GM19463 (cell line): ENCODE data around the gene IFIT3.

Experiments
- ATAC-seq: cut with Tn5 transposase; IDR thresholded peaks from one replicate; pipeline ENCODE4 v1.9.1; 2021; ENCODE audit warnings: mild to moderate bottlenecking, moderate library complexity; ENCODE audit not compliant: unreplicated experiment

Gene IFIT3

DNA sequence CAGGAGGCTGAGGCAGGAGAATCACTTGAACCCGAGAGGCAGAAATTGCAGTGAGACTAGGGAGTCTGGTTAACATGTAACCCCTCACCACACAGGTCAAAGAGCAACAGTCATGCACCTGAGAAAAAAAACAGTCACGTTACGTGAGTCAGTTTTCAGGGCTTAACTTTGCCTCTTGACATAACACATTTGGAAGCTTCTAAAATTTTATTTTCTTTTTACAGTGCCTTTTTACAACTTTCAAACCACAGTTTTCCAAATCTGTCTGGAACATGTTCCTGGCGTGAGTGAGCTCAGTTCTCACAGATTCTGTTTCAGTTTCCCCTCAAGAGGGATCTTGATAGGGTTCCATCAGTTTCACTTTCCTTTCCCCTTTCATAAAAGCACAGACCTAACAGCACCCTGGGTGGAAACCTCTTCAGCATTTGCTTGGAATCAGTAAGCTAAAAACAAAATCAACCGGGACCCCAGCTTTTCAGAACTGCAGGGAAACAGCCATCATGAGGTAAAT, 4.4 kb downstream of the IFIT3 start:
- ATAC-seq = peak; percentile 35

DNA sequence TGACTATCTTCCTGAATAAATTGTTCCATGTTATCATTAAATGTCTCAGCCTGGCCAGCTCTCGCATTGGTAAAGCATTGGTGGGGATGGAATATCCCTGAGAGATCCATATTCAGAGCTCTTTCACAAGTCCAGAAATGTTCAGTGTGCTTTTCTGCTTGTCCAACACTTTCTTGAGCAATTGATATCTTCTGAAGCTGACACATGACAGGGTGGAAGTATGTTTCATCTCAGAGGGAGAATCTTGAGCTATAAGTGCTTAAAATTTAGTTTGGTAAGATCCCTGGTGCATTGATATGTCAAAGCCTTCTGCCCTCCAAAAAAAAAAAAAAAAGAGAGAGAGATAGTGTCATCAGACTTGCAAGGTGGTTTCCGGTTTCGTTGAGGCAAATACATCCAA, 7.4 kb downstream of the IFIT3 start:
- no peak for ATAC-seq

DNA sequence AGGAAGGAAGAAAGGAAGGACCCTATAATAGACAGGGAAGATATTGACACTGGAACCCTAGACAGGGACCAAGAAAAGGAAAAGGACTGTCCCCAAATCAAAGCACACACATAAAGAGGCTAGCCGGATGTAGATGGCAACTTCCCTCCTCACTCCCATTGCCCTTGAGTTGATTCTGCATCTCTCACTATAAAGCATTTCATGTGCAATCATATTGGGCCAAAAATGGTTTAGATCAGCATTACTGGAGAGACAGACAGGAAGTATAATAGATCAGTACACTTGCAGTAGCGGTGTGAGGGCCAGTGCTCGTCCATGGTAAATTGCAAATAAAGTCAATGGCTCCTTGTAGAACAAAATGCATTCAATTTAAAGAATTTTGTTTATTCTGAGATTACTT, 8.4 kb downstream of the IFIT3 start:
- no peak for ATAC-seq

DNA sequence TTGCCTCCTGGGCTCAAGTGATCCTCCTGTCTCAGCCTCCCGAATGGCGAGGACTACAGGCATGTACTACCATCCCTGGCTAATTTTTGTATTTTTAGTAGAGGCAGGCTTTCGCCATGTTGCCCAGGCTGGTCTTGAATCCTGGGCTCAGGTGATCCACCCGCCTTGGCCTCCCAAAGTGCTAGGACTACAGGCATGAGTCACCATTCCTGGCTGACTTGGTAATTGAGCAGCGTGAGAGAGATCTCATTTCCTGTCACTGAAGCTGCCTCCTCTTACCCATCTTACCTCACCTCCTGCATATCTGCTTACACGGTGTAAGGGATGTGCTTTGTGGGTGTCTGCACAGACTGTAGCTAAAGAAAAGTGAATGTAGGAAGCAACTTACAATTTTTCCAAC, 9.7 kb downstream of the IFIT3 start:
- no peak for ATAC-seq

DNA sequence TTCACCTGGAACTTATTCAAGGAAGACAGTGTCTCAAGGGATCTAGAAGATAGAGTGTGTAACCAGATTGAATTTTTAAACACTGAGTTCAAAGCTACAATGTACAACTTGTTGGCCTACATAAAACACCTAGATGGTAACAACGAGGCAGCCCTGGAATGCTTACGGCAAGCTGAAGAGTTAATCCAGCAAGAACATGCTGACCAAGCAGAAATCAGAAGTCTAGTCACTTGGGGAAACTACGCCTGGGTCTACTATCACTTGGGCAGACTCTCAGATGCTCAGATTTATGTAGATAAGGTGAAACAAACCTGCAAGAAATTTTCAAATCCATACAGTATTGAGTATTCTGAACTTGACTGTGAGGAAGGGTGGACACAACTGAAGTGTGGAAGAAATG, 10.9 kb downstream of the IFIT3 start:
- no peak for ATAC-seq

DNA sequence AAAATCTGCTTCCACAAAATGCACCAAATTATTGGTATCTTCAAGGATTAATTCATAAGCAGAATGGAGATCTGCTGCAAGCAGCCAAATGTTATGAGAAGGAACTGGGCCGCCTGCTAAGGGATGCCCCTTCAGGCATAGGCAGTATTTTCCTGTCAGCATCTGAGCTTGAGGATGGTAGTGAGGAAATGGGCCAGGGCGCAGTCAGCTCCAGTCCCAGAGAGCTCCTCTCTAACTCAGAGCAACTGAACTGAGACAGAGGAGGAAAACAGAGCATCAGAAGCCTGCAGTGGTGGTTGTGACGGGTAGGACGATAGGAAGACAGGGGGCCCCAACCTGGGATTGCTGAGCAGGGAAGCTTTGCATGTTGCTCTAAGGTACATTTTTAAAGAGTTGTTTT, 12.1 kb downstream of the IFIT3 start:
- ATAC-seq = no peak

DNA sequence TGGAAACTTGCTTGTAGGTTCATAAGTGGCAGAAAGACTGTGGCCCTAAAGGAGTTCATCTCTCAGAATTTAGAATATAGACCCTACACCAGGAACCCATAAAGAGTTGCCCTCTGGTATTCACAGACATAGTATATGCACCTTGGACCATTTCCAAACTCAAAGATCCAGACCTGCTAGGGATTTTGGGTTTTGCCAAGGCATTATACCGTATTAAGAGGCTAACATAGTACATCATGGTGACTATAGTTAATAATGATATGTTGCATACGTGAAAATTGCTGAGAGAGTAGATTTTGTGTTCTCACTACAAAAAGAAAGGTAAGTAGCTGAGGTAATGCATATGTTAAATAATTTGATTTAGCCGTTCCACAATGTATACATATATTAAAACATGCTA, 13.9 kb downstream of the IFIT3 start:
- no peak for ATAC-seq

DNA sequence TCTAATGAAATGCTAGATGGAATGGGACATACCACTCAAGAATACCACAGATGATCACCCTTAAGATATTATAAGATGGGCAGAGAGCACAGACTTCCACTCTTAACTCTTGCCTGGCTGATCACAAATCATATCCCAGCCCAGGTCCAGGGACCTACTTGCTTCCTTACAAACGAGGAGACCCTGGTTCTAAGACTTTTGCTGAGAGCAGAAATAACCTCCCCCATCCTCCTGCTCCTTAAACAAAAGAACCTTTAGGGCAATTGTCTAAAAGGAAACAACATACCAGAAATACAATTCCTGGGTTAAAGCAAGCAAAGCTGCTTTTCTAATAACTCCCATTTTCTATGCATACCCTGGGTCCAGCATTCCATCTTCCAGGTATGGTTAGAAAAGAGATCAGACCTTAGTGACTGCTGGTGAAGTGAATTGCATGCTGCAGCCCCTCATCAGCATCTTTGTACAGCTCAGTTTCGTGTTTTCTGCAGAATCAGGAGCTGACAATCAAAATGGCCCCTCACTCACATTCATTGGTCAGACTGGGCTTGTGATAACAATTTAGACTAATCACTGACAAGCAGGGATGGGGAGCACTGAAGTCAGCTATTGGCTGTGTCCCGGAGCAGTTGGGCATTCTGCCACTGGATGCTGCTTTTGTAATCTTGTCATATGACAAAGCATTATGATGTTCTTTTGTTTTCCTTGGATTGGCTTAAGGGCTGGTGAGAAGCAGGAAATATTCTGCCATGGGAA, 14.6 kb downstream of the IFIT3 start:
- no peak for ATAC-seq

DNA sequence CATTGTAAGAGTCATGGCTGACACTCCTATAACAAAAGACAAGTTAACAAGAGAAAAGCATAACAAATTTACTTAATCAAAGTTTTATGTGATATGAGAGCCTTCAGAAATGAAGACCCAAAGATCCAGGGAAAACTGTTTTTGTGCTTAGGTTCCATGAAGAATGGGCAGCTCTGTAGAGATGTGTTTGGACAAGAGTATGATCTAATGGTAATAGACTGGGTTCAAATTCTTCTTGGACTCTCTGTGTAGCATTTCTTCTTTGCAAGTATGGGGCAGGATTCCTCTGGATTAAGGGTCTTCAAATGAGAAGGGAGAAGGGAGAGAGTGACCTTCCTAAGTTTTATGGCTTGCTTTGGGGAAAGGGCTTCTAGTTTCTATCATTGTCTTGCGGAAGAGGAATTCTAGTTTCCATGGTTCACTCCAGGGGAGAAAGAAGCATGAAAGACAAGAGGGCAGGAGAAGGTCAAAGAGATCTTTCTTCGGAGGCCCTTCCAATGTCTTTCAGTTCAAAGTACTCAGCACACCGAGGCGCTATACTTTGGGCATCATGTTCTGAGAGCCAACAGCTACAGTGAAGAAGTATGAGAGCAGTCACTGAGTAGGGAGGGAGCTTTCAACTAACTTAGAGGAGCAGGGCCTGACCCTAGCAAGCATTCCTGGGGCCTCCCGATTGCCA, 15.4 kb downstream of the IFIT3 start:
- ATAC-seq = no peak

DNA sequence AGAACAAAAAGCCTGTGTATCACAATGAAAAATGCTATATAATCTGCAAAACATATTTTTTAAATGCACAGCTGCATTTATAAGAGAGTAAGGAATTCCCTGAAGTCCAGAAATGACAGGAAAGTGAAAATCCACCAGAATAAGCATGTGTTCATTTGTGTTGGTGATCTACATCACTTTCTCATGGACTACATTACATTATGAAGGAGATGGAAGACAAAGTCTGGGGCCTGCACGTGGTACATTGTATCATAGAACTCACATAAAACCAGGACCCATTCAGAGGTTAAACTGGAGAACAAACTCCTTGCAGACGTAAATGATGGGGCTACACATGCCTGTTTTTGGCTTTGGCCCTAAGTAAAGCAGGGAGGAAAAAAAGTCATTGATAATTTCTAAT, 16.4 kb downstream of the IFIT3 start:
- ATAC-seq = no peak

DNA sequence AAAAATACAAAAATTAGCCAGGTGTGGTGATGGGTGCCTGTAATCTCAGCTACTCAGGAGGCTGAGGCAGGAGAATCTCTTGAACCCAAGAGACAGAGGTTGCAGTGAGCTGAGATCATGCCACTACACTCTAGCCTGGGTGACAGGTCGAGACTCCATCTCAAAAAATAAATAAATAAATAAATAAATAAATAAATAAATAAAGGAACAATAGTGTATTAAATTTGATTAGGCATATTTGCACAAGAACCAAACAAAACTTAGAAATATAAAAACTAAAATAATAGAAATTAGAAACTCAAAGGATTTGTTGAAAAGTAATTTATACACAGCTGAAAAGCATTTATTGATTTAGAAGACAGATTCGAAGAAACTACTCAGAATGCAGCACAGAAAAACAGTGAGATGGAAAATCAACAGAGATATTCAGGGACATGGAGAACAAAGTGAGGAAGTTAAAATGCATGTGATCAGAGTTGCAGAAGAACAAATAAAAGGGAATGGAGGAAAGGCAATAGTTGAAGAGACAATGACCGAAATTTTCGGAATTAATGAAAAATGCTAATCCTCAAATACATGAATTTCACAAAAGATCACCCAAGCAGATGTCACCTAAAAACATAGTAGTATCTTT, 17.7 kb downstream of the IFIT3 start:
- no peak for ATAC-seq

DNA sequence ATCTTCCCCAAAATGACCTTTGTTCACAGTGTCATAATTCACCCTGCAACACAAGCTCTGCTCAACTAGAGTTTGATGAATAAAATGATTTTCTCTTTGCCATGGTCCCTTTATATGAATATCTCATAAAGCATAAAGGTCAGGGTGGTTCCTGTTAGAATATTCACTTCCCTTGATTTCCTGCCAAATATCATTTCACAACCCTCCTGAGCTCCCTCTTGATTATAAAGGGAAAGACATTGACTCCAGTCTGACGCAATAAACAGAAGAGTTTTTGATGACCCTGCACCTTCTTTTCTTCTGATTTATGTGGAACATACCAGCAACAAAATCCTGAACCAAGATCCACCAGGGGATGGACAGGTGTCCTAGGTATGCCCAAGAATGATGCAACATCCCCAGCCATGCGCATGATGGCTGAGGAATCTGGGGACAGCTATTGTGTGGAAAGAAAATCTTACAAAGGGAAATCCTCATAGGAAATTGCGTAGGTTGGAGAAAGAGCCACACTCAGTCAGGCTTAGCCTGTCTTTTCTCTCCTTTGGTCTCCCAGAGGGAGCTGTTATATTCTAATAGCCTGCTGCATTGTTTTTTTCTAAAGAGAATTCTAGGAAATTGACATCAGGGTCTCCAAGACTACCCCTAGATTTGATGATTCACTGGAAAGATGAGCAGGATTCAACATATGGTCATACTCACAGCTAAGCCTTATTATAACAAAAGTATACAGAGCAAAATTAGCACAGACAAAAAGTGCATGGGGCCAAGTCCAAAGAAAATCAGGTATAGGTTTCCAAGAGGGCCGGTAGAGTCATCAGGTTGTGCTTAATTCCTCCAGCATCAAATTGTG, 18.8 kb downstream of the IFIT3 start:
- no peak for ATAC-seq

DNA sequence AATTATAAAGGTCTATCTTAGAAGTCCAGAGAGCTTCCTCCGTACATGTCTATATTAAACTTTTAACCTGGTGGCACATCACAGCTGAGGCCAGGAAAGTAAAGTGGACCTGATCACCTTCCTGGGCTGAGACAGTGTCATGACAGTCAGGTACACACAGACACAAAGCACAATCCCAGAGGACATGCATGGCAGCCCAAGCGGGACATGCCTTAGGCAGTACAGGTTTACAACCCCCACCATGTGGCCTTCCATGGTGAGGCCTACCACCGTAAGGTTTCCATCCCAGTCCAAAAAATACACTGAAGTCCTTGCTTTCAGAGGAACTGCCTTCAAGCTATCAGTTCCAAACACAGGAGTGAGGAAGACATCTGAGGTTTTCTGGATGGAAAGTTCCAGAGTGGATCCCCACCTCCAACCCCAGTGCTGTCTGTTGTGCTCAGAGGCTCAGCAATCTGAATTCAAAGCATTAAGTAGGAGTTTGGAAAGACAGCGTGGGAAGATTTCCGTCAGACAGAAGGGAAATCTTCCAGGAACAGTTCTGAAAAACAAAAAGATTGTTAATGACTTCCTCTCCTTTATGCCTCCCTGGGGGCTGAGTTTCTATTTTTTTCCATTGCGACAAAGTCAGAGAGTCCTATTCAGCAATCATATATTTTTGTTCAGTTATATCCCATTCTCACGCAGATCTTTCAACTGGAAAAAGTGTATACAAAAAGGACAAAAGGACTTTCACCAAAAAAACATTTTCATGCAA, 20.1 kb downstream of the IFIT3 start:
- no peak for ATAC-seq

DNA sequence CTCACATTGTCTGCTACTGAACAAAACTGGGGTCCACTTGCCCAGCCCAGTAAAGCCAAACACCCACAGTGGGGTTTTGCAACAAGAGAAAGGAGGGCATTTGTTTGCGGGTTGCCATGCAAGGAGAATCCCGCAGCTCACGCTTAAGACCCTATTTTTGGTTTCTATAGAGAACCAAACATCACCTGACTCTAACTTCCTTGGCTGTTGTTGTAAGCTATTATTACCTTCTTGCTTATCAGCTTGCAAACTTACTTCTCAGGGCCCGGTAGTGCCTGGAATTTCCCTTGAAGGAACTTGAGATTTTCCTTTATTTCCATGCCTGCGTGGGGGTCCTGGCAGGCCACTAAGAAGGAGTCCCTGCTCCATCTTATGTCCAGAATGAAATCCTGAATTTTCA, 20.7 kb downstream of the IFIT3 start:
- no peak for ATAC-seq

DNA sequence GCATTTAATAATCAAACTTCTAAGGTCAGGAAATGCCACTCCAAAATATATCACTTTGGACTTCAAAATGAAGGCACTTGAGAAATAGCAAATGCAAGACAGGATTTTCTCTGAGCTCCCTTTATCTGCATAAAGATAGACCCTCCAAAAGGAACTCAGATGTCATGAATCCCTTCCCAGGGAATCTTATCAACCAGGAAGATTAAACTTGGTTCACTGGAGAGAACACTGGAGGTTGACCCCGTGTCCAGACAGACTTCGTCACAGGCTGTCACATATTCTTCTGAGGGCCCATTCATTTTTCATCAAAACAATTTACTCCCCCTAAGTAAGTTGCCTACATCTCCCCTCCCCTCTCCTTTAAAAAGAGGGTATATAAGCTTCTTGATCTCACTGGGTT, 21.2 kb downstream of the IFIT3 start:
- ATAC-seq = no peak

DNA sequence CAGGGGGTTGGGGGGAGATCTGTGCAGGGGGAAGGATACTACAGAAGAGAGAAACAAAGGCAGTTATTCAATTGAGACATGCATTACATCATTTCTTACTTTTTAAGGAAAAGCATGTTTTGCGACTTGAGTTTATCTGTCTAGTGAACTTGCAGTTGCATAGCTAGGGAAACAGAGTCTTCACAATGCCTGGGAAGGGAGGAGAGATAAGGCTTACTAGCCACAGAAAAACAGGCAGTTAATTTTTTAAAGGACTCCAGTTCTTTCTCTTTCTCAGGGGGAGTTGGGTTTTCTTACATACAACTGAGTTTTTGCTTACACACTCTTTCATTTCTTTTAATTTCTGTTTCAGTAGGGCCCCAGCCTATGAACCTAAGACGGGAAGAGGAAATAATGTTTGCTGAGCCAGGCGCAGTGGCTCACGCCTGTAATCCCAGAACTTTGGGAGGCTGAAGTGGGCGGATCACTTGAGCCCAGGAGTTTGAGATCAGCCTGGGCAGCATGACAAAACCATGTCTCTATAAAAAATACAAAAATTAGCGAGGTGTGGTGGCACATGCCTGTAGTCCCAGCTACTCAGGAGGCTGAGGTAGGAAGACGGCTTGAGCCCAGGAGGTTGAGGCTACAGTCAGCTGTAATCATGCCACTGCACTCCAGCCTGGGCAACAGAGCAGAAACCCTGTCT, 23.0 kb downstream of the IFIT3 start:
- peak; percentile 34 for ATAC-seq

DNA sequence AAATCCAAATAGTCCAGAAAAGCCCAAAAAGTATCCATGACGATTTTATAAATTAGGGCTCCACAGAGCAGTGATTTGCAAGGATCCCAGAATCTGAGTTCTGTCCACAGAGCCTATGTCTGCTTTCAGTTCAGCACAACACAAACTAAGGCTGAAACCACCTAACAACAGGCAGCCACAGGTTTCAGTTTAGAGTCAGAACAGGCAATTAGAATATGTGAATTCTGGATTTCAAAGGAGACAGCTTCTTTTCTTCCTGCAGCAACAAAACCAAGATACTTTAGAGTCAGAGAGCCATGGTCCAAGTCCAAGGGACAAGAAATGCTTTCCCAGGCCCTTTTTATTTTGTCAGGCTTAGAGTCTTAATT, 23.6 kb downstream of the IFIT3 start:
- peak; percentile 75 for ATAC-seq

DNA sequence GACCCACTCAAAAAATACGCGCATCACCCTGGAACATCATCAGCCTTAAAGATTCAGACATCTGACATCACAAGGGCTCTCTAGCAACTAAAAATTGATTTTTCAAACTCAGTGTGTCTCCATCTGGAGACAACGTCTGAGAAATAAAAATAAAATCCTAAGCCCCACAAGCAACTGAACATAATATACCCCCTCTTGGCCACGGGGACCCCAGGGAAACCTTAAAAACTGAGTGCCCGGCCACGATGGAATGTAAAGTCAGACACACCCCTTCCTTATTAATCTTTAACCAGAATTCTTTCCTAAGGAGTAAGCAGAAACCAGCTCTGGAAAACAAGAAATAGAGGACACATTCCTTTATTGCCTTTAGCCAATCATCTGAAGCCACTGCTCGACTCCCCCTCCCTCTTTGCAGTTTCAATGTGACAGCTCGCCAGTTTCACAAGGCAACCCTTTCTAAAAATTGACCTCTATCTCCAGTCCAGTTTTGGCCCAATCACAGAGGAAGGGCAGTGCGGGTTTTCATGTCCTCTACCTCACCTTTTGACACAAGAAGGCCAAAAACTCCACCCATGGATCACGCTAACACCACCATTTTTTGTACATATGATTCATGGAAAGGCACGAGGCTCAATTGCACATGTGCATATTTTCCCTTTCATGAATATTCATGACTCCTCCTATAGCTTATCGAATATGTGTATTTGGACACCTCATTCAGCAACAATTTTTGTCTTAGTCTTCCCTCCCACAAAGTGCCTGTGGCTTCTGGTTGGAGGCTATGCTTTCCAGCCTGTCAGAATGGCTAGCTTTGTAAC, 24.2 kb downstream of the IFIT3 start:
- peak; percentile 45 for ATAC-seq

DNA sequence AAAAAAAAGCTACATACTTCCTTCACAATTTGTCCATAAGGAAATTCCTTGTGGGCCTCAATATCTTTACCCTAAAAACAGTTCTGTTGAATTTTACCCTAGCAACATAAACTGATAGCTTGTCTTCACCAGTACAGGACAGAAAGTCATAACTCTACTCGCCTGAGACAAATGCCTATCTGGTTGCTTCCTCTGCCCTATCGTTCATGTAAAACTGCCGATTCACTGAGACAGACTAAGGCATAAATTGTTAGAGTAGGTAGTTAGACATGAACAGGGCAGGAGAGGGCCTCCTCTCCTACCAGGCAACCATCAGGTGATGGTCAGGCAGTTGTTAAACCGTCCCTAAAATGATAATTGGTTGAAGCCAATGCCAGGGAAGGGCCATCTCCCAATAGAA, 25.0 kb downstream of the IFIT3 start:
- no peak for ATAC-seq
